NCI-H1694 treated with DMSO at 0.1 percent for 48 hours (cell line): ENCODE data around the gene CLEC18A.
A peak's percentile ranks its signal among the peaks of the same experiment; 100 is the strongest.
"Not testable (repeated sequence)": the region's sequence is repeated elsewhere in the genome, so short reads cannot be mapped to it uniquely, and the experiment has no call there.

ENCODE experiments used
- DNase-seq: peaks from one replicate; lab custom pipeline; 2025; lab: John Stamatoyannopoulos, UW

The CLEC18A gene

GRCh38 chr16:69951017-69951671 lies at the start of gene CLEC18A:
CLEC18A (plus strand) TSS chr16:69951334; CDS start chr16:69951367, 33 bp downstream.
- DNase-seq = not testable (repeated sequence)

- DNase-seq = no peak
These were observed 47.2 kb upstream of the CLEC18A start for GRCh38 chr16:69903865-69904415.

- DNase-seq = no peak
These were observed 46.5 kb upstream of the CLEC18A start for GRCh38 chr16:69904495-69905170.

DNA sequence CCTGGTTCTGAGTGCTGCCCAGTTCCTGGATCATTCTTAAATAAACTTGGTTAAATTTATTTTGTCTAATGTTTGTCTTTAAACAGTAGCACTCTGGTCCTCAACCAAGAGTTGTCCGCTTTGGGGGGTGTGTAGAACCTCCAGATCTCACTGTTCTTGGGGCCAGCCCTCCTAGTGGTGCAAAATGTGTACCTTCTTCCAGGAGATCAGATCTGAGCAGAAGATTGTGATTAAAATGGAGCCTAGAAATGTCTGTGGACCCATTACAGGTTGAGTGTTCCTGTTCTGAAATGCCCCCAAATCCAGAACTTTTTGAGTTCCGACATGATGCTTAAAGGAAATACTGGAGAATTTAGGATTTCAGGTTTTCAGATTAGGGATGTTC lies 46.0 kb upstream of the CLEC18A start:
- DNase-seq = no peak

DNA sequence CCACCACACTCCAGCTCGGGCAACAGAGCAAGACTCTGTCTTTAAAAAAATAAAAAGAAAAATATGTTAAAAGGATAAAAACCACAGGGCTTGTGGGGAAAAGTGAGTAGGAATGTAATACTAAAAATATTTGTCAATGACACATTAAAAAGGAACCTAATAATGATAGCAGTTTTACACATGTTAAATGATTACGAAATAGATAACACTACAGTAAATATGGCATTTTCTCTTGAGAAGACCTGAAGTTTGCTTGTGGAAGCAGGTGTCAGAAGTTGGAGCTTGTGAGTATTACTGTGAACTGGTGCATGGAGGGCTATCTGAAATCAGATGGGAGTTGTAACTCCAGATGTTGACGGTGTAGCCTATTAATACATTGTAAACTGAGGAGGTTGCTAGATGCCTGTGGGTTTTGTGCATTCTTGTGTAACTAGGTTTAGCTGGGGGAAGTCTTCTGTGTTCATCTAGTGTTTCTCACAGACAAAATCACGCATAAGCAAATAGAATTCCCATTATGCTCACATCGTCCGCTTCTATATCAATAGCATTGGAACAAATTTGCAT lies 44.2 kb upstream of the CLEC18A start:
- DNase-seq = no peak

- DNase-seq = no peak
These were observed 42.1 kb upstream of the CLEC18A start for GRCh38 chr16:69909043-69909442.

- no peak for DNase-seq
These were observed 41.4 kb upstream of the CLEC18A start for GRCh38 chr16:69909760-69910159.

DNA sequence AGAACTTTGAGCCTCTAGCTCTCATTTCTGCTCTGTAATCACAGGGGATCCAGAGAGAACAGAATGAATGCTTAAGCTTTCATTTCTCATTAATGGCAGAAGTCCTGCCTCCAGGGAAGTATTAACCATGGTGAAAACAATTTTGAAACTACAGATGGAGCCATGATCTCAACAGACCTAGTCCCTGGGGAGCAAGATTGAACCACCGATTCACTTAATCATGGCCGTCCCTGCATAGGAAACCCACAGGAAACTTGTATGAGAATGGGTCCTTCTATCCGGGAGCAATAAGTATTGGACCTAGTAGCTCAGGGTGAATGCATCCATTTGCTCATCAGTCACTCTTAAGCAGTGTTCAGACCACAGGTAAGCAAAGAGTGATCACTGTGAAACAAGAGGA lies 40.2 kb upstream of the CLEC18A start:
- no peak for DNase-seq

DNA sequence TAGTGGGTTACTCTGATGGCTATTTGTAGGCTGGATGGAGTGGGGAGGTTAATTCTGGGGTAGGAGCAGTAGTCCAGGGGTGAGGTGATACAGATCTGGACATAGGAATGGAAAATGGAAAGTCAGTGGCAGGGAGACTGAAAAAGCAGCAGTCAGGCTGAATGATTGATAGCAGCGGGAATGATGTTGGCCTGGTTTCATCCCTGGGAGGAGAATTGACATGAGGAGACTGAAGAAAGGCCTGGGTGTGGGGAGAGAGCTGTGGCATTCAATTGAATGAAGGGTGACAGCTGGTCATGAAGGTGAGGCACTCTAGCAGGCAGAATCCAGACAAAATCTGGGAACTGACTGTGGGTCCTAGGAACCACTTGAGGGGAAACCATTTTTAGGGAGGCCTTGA lies 34.7 kb upstream of the CLEC18A start:
- no peak for DNase-seq

DNA sequence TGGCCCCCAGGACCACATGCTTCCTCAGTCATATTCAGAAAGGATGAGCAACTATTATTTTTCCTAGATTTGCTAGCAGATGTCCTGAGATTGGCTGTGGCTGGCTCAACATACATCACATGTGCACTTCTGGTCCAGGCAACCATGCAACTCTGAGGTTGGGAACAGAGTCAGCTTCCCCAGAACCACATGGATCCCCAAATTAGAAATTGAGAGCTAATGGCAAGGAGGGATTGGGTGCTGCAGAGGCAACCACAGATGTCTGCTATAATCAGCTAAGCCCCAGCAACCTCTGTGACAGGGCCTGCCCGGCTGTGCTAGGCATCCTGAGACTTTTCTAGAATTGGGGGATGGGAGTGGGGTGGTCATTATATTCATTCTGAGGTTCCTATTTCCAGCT lies 33.8 kb upstream of the CLEC18A start:
- DNase-seq = no peak

DNA sequence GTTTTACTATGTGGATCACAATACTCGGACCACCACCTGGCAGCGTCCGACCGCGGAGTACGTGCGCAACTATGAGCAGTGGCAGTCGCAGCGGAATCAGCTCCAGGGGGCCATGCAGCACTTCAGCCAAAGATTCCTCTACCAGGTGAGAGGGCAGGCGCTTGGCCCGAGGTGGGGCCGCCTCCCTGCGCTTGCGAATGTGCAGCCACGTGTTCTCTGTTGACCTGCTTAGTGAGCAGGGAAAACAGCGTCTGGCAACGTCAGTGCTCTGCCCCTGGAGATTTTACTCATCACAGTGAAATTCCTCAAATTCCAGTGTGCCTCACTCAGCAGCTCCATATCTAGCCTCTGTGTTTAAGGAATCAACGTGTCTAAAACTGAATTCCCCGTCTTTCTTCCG lies 33.4 kb upstream of the CLEC18A start:
- no peak for DNase-seq

- no peak for DNase-seq
These were observed 32.9 kb upstream of the CLEC18A start for GRCh38 chr16:69918241-69918640.

- DNase-seq = no peak
These were observed 30.0 kb upstream of the CLEC18A start for GRCh38 chr16:69921127-69921526.

- DNase-seq = no peak
These were observed 28.9 kb upstream of the CLEC18A start for GRCh38 chr16:69922200-69922599.

DNA sequence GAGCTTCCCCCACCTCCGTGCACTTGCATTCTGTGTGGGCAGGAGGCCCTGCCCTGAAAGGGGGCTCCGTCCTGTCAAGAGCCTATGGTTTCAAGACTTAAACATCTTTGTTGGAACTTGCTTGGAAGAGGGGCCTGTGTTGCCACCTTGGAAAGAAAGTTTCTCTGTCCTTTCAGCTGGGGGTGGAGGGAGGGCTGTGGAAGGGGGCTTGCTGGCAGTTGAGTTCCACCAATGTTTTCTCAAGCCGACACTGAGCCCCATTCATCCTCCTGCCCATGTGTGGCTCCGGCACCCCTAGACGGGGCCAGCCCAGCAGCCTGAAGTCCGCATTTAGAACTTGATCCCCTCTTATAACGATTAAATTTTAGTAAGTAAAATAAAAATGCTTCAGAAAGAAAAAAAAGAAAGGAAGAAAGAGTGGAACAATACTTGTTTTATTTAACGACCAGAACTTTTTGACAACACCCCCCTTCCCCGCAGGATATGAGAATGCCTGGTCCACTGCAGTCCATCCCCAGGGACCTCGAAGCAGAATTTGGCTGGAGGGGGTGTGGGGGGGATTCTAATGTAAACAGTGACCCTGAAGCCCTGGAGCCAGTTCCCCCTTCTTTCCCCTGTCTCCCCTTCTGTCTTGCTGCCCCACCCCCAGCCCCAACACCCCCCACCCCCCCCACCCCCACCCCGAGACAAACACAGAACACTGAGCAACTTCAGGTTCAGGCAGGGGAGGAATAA lies 26.9 kb upstream of the CLEC18A start:
- DNase-seq = no peak

- DNase-seq = no peak
These were observed 26.4 kb upstream of the CLEC18A start for GRCh38 chr16:69924777-69925191.

- DNase-seq = no peak
These were observed 25.8 kb upstream of the CLEC18A start for GRCh38 chr16:69925311-69925710.

DNA sequence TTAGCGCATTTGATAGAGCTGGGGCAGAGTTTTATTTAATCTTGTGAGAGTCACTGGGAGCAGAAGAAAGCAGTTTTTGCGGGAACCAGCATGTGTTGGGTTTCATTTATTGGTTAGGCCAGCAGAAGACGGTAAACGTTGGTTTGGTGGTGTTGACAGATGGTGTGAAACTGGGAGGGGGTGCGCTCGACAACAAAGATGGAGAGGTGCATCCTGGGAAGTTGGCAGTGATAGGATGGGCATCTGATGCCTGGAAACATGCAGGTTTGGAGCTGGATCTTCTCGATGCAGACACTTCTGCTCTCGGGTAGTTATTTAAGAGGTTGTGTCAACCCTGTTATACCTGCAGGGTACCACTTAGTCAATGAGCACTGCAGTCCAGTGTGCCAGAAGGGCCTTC lies 24.9 kb upstream of the CLEC18A start:
- DNase-seq = peak; percentile 50

DNA sequence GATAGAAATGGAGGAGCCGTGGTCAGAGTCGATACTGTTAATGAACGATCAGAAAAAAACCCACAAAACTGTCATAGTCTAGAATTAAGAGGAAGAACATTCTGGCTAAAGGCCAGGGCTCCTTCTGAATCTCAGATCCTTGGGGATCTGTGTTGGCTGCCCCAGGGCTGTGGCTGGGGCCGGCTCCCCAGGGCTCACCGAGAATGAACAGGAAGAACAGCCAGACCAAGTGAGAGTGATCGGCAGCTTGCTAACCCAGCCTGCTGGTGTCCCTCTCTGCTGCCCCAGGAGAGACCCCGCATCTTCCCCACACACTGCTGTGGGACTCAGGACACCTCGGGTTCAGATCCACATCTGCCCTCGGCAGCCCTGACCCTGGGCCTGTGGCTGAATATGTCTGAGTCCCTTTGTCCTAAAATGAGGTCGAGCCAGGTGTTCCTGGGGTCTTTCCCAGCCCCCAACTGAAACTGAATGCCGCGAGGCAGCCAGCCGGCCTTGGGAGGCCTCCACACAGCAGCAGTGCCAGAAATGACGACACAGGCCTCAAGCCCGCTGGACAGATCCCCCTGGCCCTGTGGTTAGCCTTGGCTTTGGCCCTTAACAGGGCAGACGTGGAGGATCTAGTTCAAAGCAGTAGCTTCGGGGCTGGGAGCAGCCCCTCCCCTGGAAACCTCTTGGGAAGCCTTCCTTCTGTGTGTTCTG lies 23.9 kb upstream of the CLEC18A start:
- no peak for DNase-seq

DNA sequence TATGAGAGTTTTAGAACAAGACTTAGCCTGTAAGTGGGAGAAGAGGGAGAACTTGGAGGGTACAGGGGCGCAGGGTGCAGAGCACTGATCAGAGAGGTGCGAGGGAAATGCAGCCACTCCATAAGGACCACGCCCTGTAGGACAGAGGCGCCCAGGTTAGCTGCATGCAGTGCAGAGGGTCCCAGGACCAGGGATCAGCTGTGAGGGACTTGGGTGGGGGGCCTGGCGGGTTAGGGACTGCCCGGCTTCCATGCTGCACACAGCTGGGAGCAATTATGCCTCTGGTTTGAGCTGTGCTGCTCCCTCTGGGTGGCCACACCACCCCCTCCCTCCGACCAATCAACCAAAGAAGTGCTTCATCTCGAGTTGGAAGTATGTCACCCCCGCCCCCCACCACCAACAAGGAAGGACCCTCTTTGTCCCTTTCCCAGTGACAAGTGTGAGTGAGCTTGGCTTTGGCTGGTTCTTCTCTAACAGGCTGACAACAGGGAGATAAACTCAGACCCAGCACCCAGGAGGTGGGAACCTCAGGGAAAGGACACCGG lies 22.2 kb upstream of the CLEC18A start:
- DNase-seq = no peak

DNA sequence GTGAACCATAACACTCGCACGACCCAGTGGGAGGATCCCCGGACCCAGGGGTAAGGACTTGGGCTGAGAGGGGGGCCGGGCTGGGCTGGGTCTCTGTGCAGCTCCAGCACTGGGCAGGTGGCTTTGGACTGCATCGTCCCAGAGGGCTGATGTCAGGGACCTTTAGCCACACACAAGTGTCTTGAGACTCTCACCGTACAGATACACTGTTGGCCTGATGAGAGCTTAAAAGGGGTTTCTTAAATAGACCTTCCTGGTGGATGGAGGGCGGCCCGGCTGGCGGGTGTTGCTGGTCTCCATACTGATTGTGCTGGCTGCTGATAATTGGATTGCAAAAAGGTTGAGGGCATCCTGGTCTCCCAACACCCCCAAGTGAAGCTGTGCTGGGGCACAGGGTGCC lies 21.7 kb upstream of the CLEC18A start:
- no peak for DNase-seq
